K562 (cell line): ENCODE data around the gene PRKAA1. TPM values are rescaled to one million over a fixed set of nuclear protein-coding genes. Genes with fewer than 3 reads are reported as not detected.

ENCODE experiments used
- BMI1 ChIP-seq: fragments of 150-350 bp; IDR thresholded peaks from 2 replicates; pipeline ENCODE4 v1.6.1; 2014; ENCODE audit warnings: low read length
- DPF2 ChIP-seq: fragments of 450-650 bp; IDR thresholded peaks from 2 replicates; pipeline ENCODE4 v1.6.1; 2016
- E2F4 ChIP-seq: sonication (generic); formaldehyde crosslinking; IDR thresholded peaks from 2 replicates; pipeline ENCODE4 v1.8.0; 2022; ENCODE audit warnings: mild to moderate bottlenecking, low read depth, missing genetic modification reagents
- ETS2 ChIP-seq: IDR thresholded peaks from 2 replicates; pipeline ENCODE4 v1.6.1; 2016; ENCODE audit warnings: borderline replicate concordance, missing genetic modification characterization, mild to moderate bottlenecking, moderate library complexity, missing compliant biosample characterization; ENCODE audit not compliant: poor library complexity, severe bottlenecking
- GATAD2A ChIP-seq: fragments of 450-650 bp; IDR thresholded peaks from 2 replicates; pipeline ENCODE4 v1.6.1; 2017
- GATAD2B ChIP-seq: fragments of 450-650 bp; IDR thresholded peaks from 2 replicates; pipeline ENCODE4 v1.6.1; 2017; ENCODE audit warnings: mild to moderate bottlenecking, borderline replicate concordance
- HMG20B ChIP-seq: fragments of 250-450 bp; sonication (Bioruptor Pico); IDR thresholded peaks from 2 replicates; pipeline ENCODE4 v1.5.0; 2021; ENCODE audit warnings: mild to moderate bottlenecking
- MBD2 ChIP-seq: sonication (generic); IDR thresholded peaks from 2 replicates; pipeline ENCODE4 v1.6.1; 2016; ENCODE audit warnings: low read depth, borderline replicate concordance
- MCM5 ChIP-seq: fragments of 450-650 bp; IDR thresholded peaks from 2 replicates; pipeline ENCODE4 v1.6.1; 2016; ENCODE audit warnings: low read depth
- MED1 ChIP-seq: sonication (generic); formaldehyde crosslinking; IDR thresholded peaks from 2 replicates; pipeline ENCODE4 v1.8.1; 2023; ENCODE audit warnings: missing genetic modification reagents, borderline replicate concordance
- NFXL1 ChIP-seq: fragments of 450-650 bp; formaldehyde crosslinking; IDR thresholded peaks from 2 replicates; pipeline ENCODE4 v1.4.0; 2021; ENCODE audit warnings: mild to moderate bottlenecking
- POLR2AphosphoS2 ChIP-seq: IDR thresholded peaks from 2 replicates; pipeline ENCODE4 v1.6.1; 2012; ENCODE audit warnings: low read length, improper control_type of control experiment
- PPARD ChIP-seq: fragments of 250-450 bp; sonication (Bioruptor Pico); IDR thresholded peaks from 2 replicates; pipeline ENCODE4 v1.8.0; 2022; ENCODE audit warnings: inconsistent platforms, mild to moderate bottlenecking, moderate library complexity
- RBBP5 ChIP-seq: fragments of 200-600 bp; sonication (generic); IDR thresholded peaks from 2 replicates; pipeline ENCODE4 v1.6.1; 2012; ENCODE audit warnings: borderline replicate concordance, mild to moderate bottlenecking, low read length, control low read depth, inconsistent platforms; ENCODE audit not compliant: insufficient read depth, poor library complexity, severe bottlenecking
- SRF ChIP-seq, 2 experiments: fragments of 250-450, 450-650 bp in 1 of 2; sonication (Bioruptor Pico) in 1 of 2; sonication (generic) in 1 of 2; formaldehyde crosslinking; IDR thresholded peaks; 2 replicates each; pipeline versions ENCODE4 v1.5.0 to v1.5.1; 2020 to 2022; ENCODE audit warnings: mild to moderate bottlenecking in 1 of 2, missing genetic modification reagents in 1 of 2
- TFE3 ChIP-seq: fragments of 450-650 bp; formaldehyde crosslinking; IDR thresholded peaks from 2 replicates; pipeline ENCODE4 v1.4.0; 2020; ENCODE audit warnings: mild to moderate bottlenecking, mixed read lengths
- UBTF ChIP-seq, 2 experiments: IDR thresholded peaks; 2 replicates each; pipeline ENCODE4 v1.6.1; 2012; ENCODE audit warnings: improper control_type of control experiment in 2 of 2, low read depth in 2 of 2, low read length in 2 of 2, borderline replicate concordance in 1 of 2
- ZFX ChIP-seq: sonication (generic); formaldehyde crosslinking; IDR thresholded peaks from 2 replicates; pipeline ENCODE4 v1.8.0; 2022; ENCODE audit warnings: mild to moderate bottlenecking, missing genetic modification reagents, moderate library complexity
- ZNF184 ChIP-seq: sonication (generic); formaldehyde crosslinking; IDR thresholded peaks from 2 replicates; pipeline ENCODE4 v1.5.0; 2020; ENCODE audit warnings: missing genetic modification reagents
- ZNF324 ChIP-seq: fragments of 250-450 bp; sonication (Bioruptor Pico); IDR thresholded peaks from 2 replicates; pipeline ENCODE4 v1.4.0; 2020; ENCODE audit warnings: mild to moderate bottlenecking
- ZNF655 ChIP-seq: fragments of 250-450 bp; sonication (Bioruptor Pico); IDR thresholded peaks from 2 replicates; pipeline ENCODE4 v1.5.0; 2021
- polyA plus RNA-seq, 8 experiments: library from polyadenylated mRNA; depleted of rRNA in 4 of 8; stranded (reverse) in 5 of 8; unstranded in 3 of 8; fragments of >200 nt; fragmentation: Nextera tagmentation in 2 of 8; fragmentation: Illumina TruSeq in 1 of 8; extraction: Ambion mirVana in 2 of 8; extraction: Trizol in 1 of 8; gene quantifications; 2 replicates each; pipeline versions ENCODE4 v1.2.1 to v1.2.3, GENCODE V29; 2011 to 2014; ENCODE audit warnings: inconsistent platforms in 1 of 8, missing spikeins in 1 of 8
- total RNA-seq, 7 experiments: library from RNA; depleted of rRNA in 6 of 7; stranded (reverse); fragments of >200 nt in 6 of 7; fragmentation: Illumina TruSeq in 2 of 7; extraction: Trizol in 2 of 7; gene quantifications; 2 replicates each; pipeline versions ENCODE4 v1.2.1 to v1.2.3, GENCODE V29; 2011 to 2021; ENCODE audit warnings: low replicate concordance in 1 of 7

The PRKAA1 gene
- total and polyA plus RNA-seq, 9 of the 15 experiments (the other 6 are each of a cell fraction or from before 2014, with no cell fraction given): 24.5 to 84.0 (median 51.4) TPM

GRCh38 chr5:40755407-40756365, 42.5 kb downstream of the PRKAA1 start, which contains the start of gene TTC33 (continued):
- TF ChIP-seq TFE3 (CRISPR knock-in tag): no peak; the same call in 1 of the 2 replicates
- TF ChIP-seq MED1: no peak
- no peak for TF ChIP-seq GATAD2A
- TF ChIP-seq ZNF184 (CRISPR knock-in tag): no peak
- TF ChIP-seq ZFX (CRISPR knock-in tag): peak; percentile 87
- no peak; a peak in 1 of 4 replicates for TF ChIP-seq UBTF (IDR thresholded peaks at IDR 0.05; ENCODE audit: borderline replicate concordance in 1 of 2, low read depth in 2 of 2, low read length in 2 of 2)
- TF ChIP-seq SRF (CRISPR knock-in tag; IDR thresholded peaks at IDR 0.05): peak in 1 of 2 experiments; percentile 67; a peak in 1 of 4 replicates
- no peak for TF ChIP-seq ZNF324
- TF ChIP-seq NFXL1 (CRISPR knock-in tag): no peak
- no peak for TF ChIP-seq BMI1
- TF ChIP-seq GATAD2B: peak; percentile 7; the same call in 1 of the 2 replicates
- TF ChIP-seq PPARD (CRISPR knock-in tag): no peak
- peak; percentile 97 for TF ChIP-seq MBD2
- TF ChIP-seq MCM5: no peak
- TF ChIP-seq HMG20B: no peak
- TF ChIP-seq E2F4: peak; percentile 98
- peak; percentile 88 for TF ChIP-seq POLR2AphosphoS2
- TF ChIP-seq ETS2 (tag): no peak
- peak; percentile 41; the same call in 1 of the 2 replicates for TF ChIP-seq DPF2
- peak; percentile 86 for TF ChIP-seq RBBP5
- TF ChIP-seq ZNF655: no peak
